ENCODE measurements around the gene C1orf174.

The C1orf174 gene

GRCh38 chr1:3908886-3909517 lies 8.9 kb upstream of the C1orf174 start:
- no peak for DNase-seq

- DNase-seq = no peak
Observed at GRCh38 chr1:3907621-3908165, 7.6 kb upstream of the C1orf174 start.

- DNase-seq = no peak
Observed at GRCh38 chr1:3907031-3907534, 7.0 kb upstream of the C1orf174 start.

- no peak for DNase-seq
Observed at GRCh38 chr1:3906672-3907020, 6.6 kb upstream of the C1orf174 start.

- DNase-seq = peak in 1 of 3 experiments; percentile 2
Observed at GRCh38 chr1:3905953-3906671, 6.0 kb upstream of the C1orf174 start.

GRCh38 chr1:3905266-3905952 lies 5.3 kb upstream of the C1orf174 start:
- no peak for DNase-seq

- no peak for DNase-seq
Observed at GRCh38 chr1:3904843-3905185, 4.7 kb upstream of the C1orf174 start.

- DNase-seq = no peak
Observed at GRCh38 chr1:3904006-3904842, 4.2 kb upstream of the C1orf174 start.

GRCh38 chr1:3903141-3904005 lies 3.3 kb upstream of the C1orf174 start:
- peak in 2 of 3 experiments; percentile 63 to 83 for DNase-seq

GRCh38 chr1:3902571-3903091 lies 2.6 kb upstream of the C1orf174 start:
- DNase-seq = peak in 1 of 3 experiments; percentile 42

GRCh38 chr1:3902111-3902511 lies 2.0 kb upstream of the C1orf174 start:
- no peak for DNase-seq

- peak; percentile 90 to 96 (median 96) for DNase-seq
Observed at GRCh38 chr1:3900969-3901529, 977 bp upstream of the C1orf174 start.

GRCh38 chr1:3899754-3900149 lies 320 bp downstream of the C1orf174 start:
- peak in 2 of 3 experiments; percentile 31 to 63 for DNase-seq

GRCh38 chr1:3898994-3899753 lies 898 bp downstream of the C1orf174 start:
- no peak for DNase-seq

- no peak for DNase-seq
Observed at GRCh38 chr1:3898475-3898735, 1.7 kb downstream of the C1orf174 start.

GRCh38 chr1:3896396-3897000 lies 3.6 kb downstream of the C1orf174 start:
- no peak for DNase-seq

- DNase-seq = no peak
Observed at GRCh38 chr1:3895951-3896325, 4.1 kb downstream of the C1orf174 start.

- DNase-seq = no peak
Observed at GRCh38 chr1:3895279-3895950, 4.7 kb downstream of the C1orf174 start.

GRCh38 chr1:3894626-3895278 lies 5.3 kb downstream of the C1orf174 start:
- DNase-seq = no peak
